Measurements from ENCODE around the gene REEP3.
"Not testable (repeated sequence)": the region's sequence is repeated elsewhere in the genome, so short reads cannot be mapped to it uniquely, and the experiment has no call there.

REEP3 gene

DNA sequence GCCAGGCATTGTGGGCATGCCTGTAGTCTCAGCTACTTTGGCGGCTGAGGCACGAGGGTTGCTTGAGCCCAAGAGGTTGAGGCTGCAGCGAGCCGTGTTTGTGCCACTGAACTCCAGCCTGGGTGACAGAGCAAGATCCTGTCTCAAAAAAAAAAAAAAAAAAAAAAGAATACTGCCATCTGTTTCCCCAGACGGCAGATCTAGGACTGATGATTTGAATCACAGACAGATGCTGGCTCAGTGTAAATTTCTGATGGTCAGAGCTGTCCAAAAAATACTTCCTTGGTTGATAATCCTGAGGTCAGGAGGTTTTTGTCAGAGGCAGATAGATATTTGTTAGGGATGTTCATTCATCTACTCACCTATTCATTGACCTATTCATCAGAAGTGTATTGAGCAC is 130.7 kb downstream of the REEP3 start:
- no peaks in the 10 kb centered on the region for H3F3A ChIP-seq (ENCODE audit: low read depth)
- TF ChIP-seq, protein P1, sequence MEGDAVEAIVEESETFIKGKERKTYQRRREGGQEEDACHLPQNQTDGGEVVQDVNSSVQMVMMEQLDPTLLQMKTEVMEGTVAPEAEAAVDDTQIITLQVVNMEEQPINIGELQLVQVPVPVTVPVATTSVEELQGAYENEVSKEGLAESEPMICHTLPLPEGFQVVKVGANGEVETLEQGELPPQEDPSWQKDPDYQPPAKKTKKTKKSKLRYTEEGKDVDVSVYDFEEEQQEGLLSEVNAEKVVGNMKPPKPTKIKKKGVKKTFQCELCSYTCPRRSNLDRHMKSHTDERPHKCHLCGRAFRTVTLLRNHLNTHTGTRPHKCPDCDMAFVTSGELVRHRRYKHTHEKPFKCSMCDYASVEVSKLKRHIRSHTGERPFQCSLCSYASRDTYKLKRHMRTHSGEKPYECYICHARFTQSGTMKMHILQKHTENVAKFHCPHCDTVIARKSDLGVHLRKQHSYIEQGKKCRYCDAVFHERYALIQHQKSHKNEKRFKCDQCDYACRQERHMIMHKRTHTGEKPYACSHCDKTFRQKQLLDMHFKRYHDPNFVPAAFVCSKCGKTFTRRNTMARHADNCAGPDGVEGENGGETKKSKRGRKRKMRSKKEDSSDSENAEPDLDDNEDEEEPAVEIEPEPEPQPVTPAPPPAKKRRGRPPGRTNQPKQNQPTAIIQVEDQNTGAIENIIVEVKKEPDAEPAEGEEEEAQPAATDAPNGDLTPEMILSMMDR (conservative IDR thresholded peaks at IDR 0.05; ENCODE audit: low read length): no peak
- TF ChIP-seq EZH2phosphoT487 (IDR thresholded peaks at IDR 0.05; ENCODE audit: borderline replicate concordance): no peak
- H2AFZ ChIP-seq (ENCODE audit: low read length): no peak overlapping the region
- no peaks in the 10 kb centered on the region for H3K9me2 ChIP-seq (replicated peaks; ENCODE audit: low read depth, low read length)
- H3K36me3 ChIP-seq (ENCODE audit: insufficient read depth, low read length): no peaks in the 10 kb centered on the region
- H3K4me3 ChIP-seq (ENCODE audit: low read length, poor library complexity, severe bottlenecking): no peak overlapping the region
- H3K9ac ChIP-seq (ENCODE audit: low read depth, low read length, poor library complexity, severe bottlenecking): no peak overlapping the region
- no peaks in the 10 kb centered on the region for H4K20me1 ChIP-seq (ENCODE audit: insufficient read depth, low read length, poor library complexity, severe bottlenecking)
- H3K79me2 ChIP-seq (ENCODE audit: insufficient read depth, low read length): no peaks in the 10 kb centered on the region
- H3K4me1 ChIP-seq (ENCODE audit: insufficient read depth, low read length, poor library complexity, severe bottlenecking): no peaks in the 10 kb centered on the region
- H3K9me3 ChIP-seq (ENCODE audit: insufficient read depth, low read depth, low read length): no peaks in the 10 kb centered on the region
- H3K27me3 ChIP-seq (ENCODE audit: insufficient read depth, low read length, poor library complexity, severe bottlenecking): no peaks in the 10 kb centered on the region
- no peak overlapping the region for H3K4me2 ChIP-seq (ENCODE audit: low read depth, low read length, poor library complexity, severe bottlenecking)

DNA sequence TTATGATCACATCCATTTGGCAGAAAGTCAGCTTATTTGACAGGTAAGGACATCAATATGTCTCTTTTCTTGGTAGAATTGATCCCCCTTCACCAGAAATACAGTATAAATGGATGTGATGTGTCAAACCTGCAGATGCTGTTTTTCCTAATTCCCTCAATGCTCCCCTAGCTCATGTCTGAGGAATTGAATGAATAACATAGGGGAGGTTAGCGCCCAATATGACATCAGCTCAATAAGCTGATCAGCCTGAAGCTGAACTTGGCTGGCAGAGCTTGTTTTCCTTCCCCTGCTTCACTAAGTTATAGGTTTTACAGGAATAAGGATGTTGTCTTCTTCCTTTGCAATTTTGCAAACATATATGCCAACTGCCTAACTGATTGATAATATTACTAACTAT is 132.5 kb downstream of the REEP3 start:
- Histone ChIP-seq H3F3A (ENCODE audit: low read depth) (no peaks in the 10 kb centered on the region), H3K9me3 (ENCODE audit: insufficient read depth, low read depth, low read length) (no peaks in the 10 kb centered on the region), H2AFZ (ENCODE audit: low read length) (no peak overlapping the region), H3K9me2 (replicated peaks; ENCODE audit: low read depth, low read length) (no peaks in the 10 kb centered on the region), H3K4me3 (ENCODE audit: low read length, poor library complexity, severe bottlenecking) (no peak overlapping the region), H4K20me1 (ENCODE audit: insufficient read depth, low read length, poor library complexity, severe bottlenecking) (no peaks in the 10 kb centered on the region), H3K4me2 (ENCODE audit: low read depth, low read length, poor library complexity, severe bottlenecking) (no peak overlapping the region), H3K36me3 (ENCODE audit: insufficient read depth, low read length) (no peaks in the 10 kb centered on the region), H3K4me1 (ENCODE audit: insufficient read depth, low read length, poor library complexity, severe bottlenecking) (no peaks in the 10 kb centered on the region), H3K27me3 (ENCODE audit: insufficient read depth, low read length, poor library complexity, severe bottlenecking) (no peaks in the 10 kb centered on the region), H3K9ac (ENCODE audit: low read depth, low read length, poor library complexity, severe bottlenecking) (no peak overlapping the region), H3K79me2 (ENCODE audit: insufficient read depth, low read length) (no peaks in the 10 kb centered on the region)
- TF ChIP-seq, protein P1 (conservative IDR thresholded peaks at IDR 0.05; ENCODE audit: low read length): no peak
- no peak for TF ChIP-seq EZH2phosphoT487 (IDR thresholded peaks at IDR 0.05; ENCODE audit: borderline replicate concordance)

DNA sequence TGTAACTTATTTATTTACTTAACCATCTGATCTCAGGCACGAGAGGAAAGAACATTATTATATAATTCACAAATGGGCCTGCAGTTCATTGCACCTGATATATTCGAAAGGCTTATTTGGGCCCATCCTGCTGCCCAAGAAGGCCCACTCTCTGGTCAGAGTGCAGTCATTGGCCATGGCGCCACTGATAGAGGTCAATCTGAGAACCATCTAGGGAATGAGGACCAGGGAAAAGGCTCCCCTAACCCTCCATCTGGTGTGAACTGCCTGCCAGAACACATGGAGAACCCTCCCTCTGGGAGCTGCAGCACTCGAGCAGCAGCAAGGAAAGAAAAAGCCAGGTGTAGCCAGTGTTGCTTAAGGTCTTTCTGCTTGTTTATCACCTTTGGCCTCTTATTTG is 136.6 kb downstream of the REEP3 start:
- H3F3A ChIP-seq (ENCODE audit: low read depth): no peaks in the 10 kb centered on the region
- H4K20me1 ChIP-seq (ENCODE audit: insufficient read depth, low read length, poor library complexity, severe bottlenecking): no peaks in the 10 kb centered on the region
- H3K79me2 ChIP-seq (ENCODE audit: insufficient read depth, low read length): no peaks in the 10 kb centered on the region
- no peak overlapping the region for H3K9ac ChIP-seq (ENCODE audit: low read depth, low read length, poor library complexity, severe bottlenecking)
- H3K4me3 ChIP-seq (ENCODE audit: low read length, poor library complexity, severe bottlenecking): no peak overlapping the region
- H3K36me3 ChIP-seq (ENCODE audit: insufficient read depth, low read length): no peaks in the 10 kb centered on the region
- TF ChIP-seq EZH2phosphoT487 (IDR thresholded peaks at IDR 0.05; ENCODE audit: borderline replicate concordance): no peak
- TF ChIP-seq, protein P1 (conservative IDR thresholded peaks at IDR 0.05; ENCODE audit: low read length): no peak
- no peaks in the 10 kb centered on the region for H3K9me2 ChIP-seq (replicated peaks; ENCODE audit: low read depth, low read length)
- no peaks in the 10 kb centered on the region for H3K4me1 ChIP-seq (ENCODE audit: insufficient read depth, low read length, poor library complexity, severe bottlenecking)
- no peaks in the 10 kb centered on the region for H3K9me3 ChIP-seq (ENCODE audit: insufficient read depth, low read depth, low read length)
- no peaks in the 10 kb centered on the region for H3K27me3 ChIP-seq (ENCODE audit: insufficient read depth, low read length, poor library complexity, severe bottlenecking)
- H2AFZ ChIP-seq (ENCODE audit: low read length): no peak overlapping the region
- H3K4me2 ChIP-seq (ENCODE audit: low read depth, low read length, poor library complexity, severe bottlenecking): no peak overlapping the region

DNA sequence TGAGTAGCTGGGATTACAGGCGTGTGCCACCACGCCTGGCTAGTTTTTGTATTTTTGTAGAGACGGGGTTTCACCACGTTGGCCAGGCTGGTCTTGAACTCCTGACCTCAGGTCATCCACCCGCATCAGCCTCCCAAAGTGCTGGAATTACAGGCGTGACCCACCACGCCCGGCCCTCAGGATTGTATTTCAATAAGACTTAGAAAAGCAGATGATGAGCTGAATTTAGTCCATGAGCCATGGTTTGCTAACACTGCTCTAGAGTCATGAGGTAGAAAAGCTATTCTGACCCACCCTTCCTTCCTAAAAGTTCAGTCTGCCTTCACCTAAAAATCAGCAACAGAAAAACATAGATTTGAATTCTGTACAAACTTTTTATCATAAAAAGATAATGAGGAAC is 139.7 kb downstream of the REEP3 start:
- H3K79me2 ChIP-seq (ENCODE audit: insufficient read depth, low read length); H4K20me1 ChIP-seq (ENCODE audit: insufficient read depth, low read length, poor library complexity, severe bottlenecking); H3F3A ChIP-seq (ENCODE audit: low read depth); H2AFZ ChIP-seq (ENCODE audit: low read length); H3K4me2 ChIP-seq (ENCODE audit: low read depth, low read length, poor library complexity, severe bottlenecking); H3K4me3 ChIP-seq (ENCODE audit: low read length, poor library complexity, severe bottlenecking); H3K9me2 ChIP-seq (replicated peaks; ENCODE audit: low read depth, low read length); H3K9ac ChIP-seq (ENCODE audit: low read depth, low read length, poor library complexity, severe bottlenecking); H3K4me1 ChIP-seq (ENCODE audit: insufficient read depth, low read length, poor library complexity, severe bottlenecking); H3K9me3 ChIP-seq (ENCODE audit: insufficient read depth, low read depth, low read length); H3K36me3 ChIP-seq (ENCODE audit: insufficient read depth, low read length); H3K27me3 ChIP-seq (ENCODE audit: insufficient read depth, low read length, poor library complexity, severe bottlenecking): not testable (repeated sequence)

Measured in Loucy (cell line).